ENCODE results near the gene CHST2. TPM values are rescaled to one million over a fixed set of nuclear protein-coding genes. Genes with fewer than 3 reads are reported as not detected.

Gene CHST2
- total RNA-seq, 1 donor from 2014 or later = 51.7 TPM

GRCh38 chr3:143078883-143079282 lies 40.7 kb upstream of the CHST2 start:
- no peaks in the 10 kb centered on the region for H3K36me3 Mint-ChIP-seq (ENCODE audit: unreplicated experiment)
- no peak for DNase-seq
- H3K27ac Mint-ChIP-seq (ENCODE audit: unreplicated experiment) = peak overlapping the region; percentile 50
- H3K27me3 Mint-ChIP-seq (ENCODE audit: unreplicated experiment) = no peaks in the 10 kb centered on the region
- peaks cover 36% of the 10 kb centered on the region for H3K4me1 Mint-ChIP-seq (ENCODE audit: low read depth, unreplicated experiment)
- peaks cover 3% of the 10 kb centered on the region for H3K9me3 Mint-ChIP-seq (ENCODE audit: unreplicated experiment)
- TF ChIP-seq CTCF (IDR thresholded peaks at IDR 0.05; ENCODE audit: partially characterized antibody, unreplicated experiment) = no peak
- no peak overlapping the region for H3K4me3 Mint-ChIP-seq (ENCODE audit: unreplicated experiment)

DNA sequence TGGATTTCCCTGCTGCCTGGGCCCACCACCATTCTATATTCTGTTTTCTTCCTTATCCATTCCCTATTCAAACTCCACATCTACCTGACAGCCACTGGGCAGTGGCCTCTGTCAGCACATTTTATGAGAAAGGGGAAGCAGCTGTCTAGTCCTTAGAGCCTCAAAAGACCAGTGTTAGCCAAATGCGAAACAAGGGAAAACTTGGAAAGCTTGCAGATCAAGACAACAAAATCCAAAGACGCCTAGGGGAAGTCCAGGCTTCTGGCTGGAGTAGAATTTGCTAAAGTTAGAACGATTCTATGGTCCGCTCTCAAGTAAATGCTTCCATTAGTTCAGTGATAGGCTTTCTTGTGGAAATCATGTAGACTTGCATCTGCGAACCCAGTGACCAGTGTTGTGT lies 39.4 kb upstream of the CHST2 start:
- Mint-ChIP-seq H3K4me3 (ENCODE audit: unreplicated experiment) (peak overlapping the region; percentile 22), H3K36me3 (ENCODE audit: unreplicated experiment) (no peaks in the 10 kb centered on the region), H3K27ac (ENCODE audit: unreplicated experiment) (peak overlapping the region; percentile 92), H3K27me3 (ENCODE audit: unreplicated experiment) (peaks cover 3% of the 10 kb centered on the region), H3K9me3 (ENCODE audit: unreplicated experiment) (peaks cover 6% of the 10 kb centered on the region), H3K4me1 (ENCODE audit: low read depth, unreplicated experiment) (peaks cover 35% of the 10 kb centered on the region)
- no peak for TF ChIP-seq CTCF (IDR thresholded peaks at IDR 0.05; ENCODE audit: partially characterized antibody, unreplicated experiment)
- no peak for DNase-seq

GRCh38 chr3:143081365-143081764 lies 38.2 kb upstream of the CHST2 start:
- no peak for DNase-seq
- peaks cover 6% of the 10 kb centered on the region for H3K9me3 Mint-ChIP-seq (ENCODE audit: unreplicated experiment)
- H3K27ac Mint-ChIP-seq (ENCODE audit: unreplicated experiment) = no peak overlapping the region
- no peaks in the 10 kb centered on the region for H3K36me3 Mint-ChIP-seq (ENCODE audit: unreplicated experiment)
- H3K4me1 Mint-ChIP-seq (ENCODE audit: low read depth, unreplicated experiment) = peaks cover 31% of the 10 kb centered on the region
- H3K27me3 Mint-ChIP-seq (ENCODE audit: unreplicated experiment) = peaks cover 3% of the 10 kb centered on the region
- no peak for TF ChIP-seq CTCF (IDR thresholded peaks at IDR 0.05; ENCODE audit: partially characterized antibody, unreplicated experiment)
- peak overlapping the region; percentile 32 for H3K4me3 Mint-ChIP-seq (ENCODE audit: unreplicated experiment)

- peaks cover 6% of the 10 kb centered on the region for H3K9me3 Mint-ChIP-seq (ENCODE audit: unreplicated experiment)
- TF ChIP-seq CTCF (IDR thresholded peaks at IDR 0.05; ENCODE audit: partially characterized antibody, unreplicated experiment) = no peak
- peaks cover 3% of the 10 kb centered on the region for H3K27me3 Mint-ChIP-seq (ENCODE audit: unreplicated experiment)
- DNase-seq = no peak
- H3K4me3 Mint-ChIP-seq (ENCODE audit: unreplicated experiment) = peak overlapping the region; percentile 32
- H3K4me1 Mint-ChIP-seq (ENCODE audit: low read depth, unreplicated experiment) = peaks cover 31% of the 10 kb centered on the region
- no peak overlapping the region for H3K27ac Mint-ChIP-seq (ENCODE audit: unreplicated experiment)
- H3K36me3 Mint-ChIP-seq (ENCODE audit: unreplicated experiment) = no peaks in the 10 kb centered on the region
Measured at GRCh38 chr3:143081844-143082778, 37.5 kb upstream of the CHST2 start.

GRCh38 chr3:143083781-143084180 lies 35.8 kb upstream of the CHST2 start:
- DNase-seq = no peak
- H3K36me3 Mint-ChIP-seq (ENCODE audit: unreplicated experiment) = no peaks in the 10 kb centered on the region
- peaks cover 29% of the 10 kb centered on the region for H3K4me1 Mint-ChIP-seq (ENCODE audit: low read depth, unreplicated experiment)
- H3K27ac Mint-ChIP-seq (ENCODE audit: unreplicated experiment) = no peak overlapping the region
- no peak for TF ChIP-seq CTCF (IDR thresholded peaks at IDR 0.05; ENCODE audit: partially characterized antibody, unreplicated experiment)
- peaks cover 13% of the 10 kb centered on the region for H3K9me3 Mint-ChIP-seq (ENCODE audit: unreplicated experiment)
- H3K4me3 Mint-ChIP-seq (ENCODE audit: unreplicated experiment) = no peak overlapping the region
- peaks cover 6% of the 10 kb centered on the region for H3K27me3 Mint-ChIP-seq (ENCODE audit: unreplicated experiment)

Data from glutamatergic neuron (in vitro differentiated cells).